Neuron (in vitro differentiated cells): Measurements from ENCODE around the gene WNK1.

Experiments
- H2AFZ ChIP-seq: one replicate; pipeline ENCODE4 v1.6.1; 2013; ENCODE audit warnings: low read depth, mild to moderate bottlenecking, inconsistent platforms, low read length, moderate library complexity
- H3K27me3 ChIP-seq: one replicate; pipeline ENCODE4 v1.6.1; 2013; ENCODE audit warnings: low read length; ENCODE audit not compliant: insufficient read depth
- H3K36me3 ChIP-seq: one replicate; pipeline ENCODE4 v1.6.1; 2013; ENCODE audit warnings: low read length; ENCODE audit not compliant: insufficient read depth
- H3K4me1 ChIP-seq: one replicate; pipeline ENCODE4 v1.6.1; 2013; ENCODE audit warnings: low read length; ENCODE audit not compliant: insufficient read depth
- H3K4me3 ChIP-seq: 2 replicates; pipeline ENCODE4 v1.5.1; 2013; ENCODE audit warnings: mild to moderate bottlenecking, low read length, moderate library complexity
- H3K9me3 ChIP-seq: one replicate; pipeline ENCODE4 v1.6.1; 2013; ENCODE audit warnings: low read length

WNK1 gene

GRCh38 chr12:884746-885414 lies 132.5 kb downstream of the WNK1 start:
- peaks cover 93% of the 10 kb centered on the region for H3K36me3 ChIP-seq
- H3K4me3 ChIP-seq: no peak overlapping the region

GRCh38 chr12:885701-886100 lies 133.3 kb downstream of the WNK1 start:
- Histone ChIP-seq H2AFZ (no peak overlapping the region), H3K27me3 (no peaks in the 10 kb centered on the region), H3K4me1 (no peaks in the 10 kb centered on the region), H3K36me3 (peaks cover 92% of the 10 kb centered on the region), H3K4me3 (no peak overlapping the region), H3K9me3 (no peaks in the 10 kb centered on the region)

More at GRCh38 chr12:884746-885414, 132.5 kb downstream of the WNK1 start:
- Histone ChIP-seq H2AFZ (no peak overlapping the region), H3K27me3 (no peaks in the 10 kb centered on the region), H3K9me3 (no peaks in the 10 kb centered on the region), H3K4me1 (no peaks in the 10 kb centered on the region)

- H3K4me1 ChIP-seq: no peaks in the 10 kb centered on the region
- no peak overlapping the region for H3K4me3 ChIP-seq
- no peaks in the 10 kb centered on the region for H3K9me3 ChIP-seq
- H2AFZ ChIP-seq: no peak overlapping the region
- H3K36me3 ChIP-seq: peaks cover 87% of the 10 kb centered on the region
- H3K27me3 ChIP-seq: no peaks in the 10 kb centered on the region
Observed at GRCh38 chr12:886206-886605, 133.8 kb downstream of the WNK1 start.

- H3K4me3 ChIP-seq: no peak overlapping the region
- peaks cover 68% of the 10 kb centered on the region for H3K36me3 ChIP-seq
- no peaks in the 10 kb centered on the region for H3K4me1 ChIP-seq
- no peaks in the 10 kb centered on the region for H3K9me3 ChIP-seq
- H2AFZ ChIP-seq: no peak overlapping the region
- H3K27me3 ChIP-seq: no peaks in the 10 kb centered on the region
Observed at GRCh38 chr12:894226-894625, 141.8 kb downstream of the WNK1 start.

GRCh38 chr12:896031-896430 lies 143.7 kb downstream of the WNK1 start:
- Histone ChIP-seq H3K36me3 (peaks cover 74% of the 10 kb centered on the region), H3K4me3 (no peak overlapping the region), H2AFZ (no peak overlapping the region), H3K4me1 (no peaks in the 10 kb centered on the region), H3K9me3 (no peaks in the 10 kb centered on the region), H3K27me3 (no peaks in the 10 kb centered on the region)

GRCh38 chr12:897386-897785 lies 145.0 kb downstream of the WNK1 start:
- Histone ChIP-seq H3K4me3 (no peak overlapping the region), H2AFZ (no peak overlapping the region), H3K4me1 (no peaks in the 10 kb centered on the region), H3K36me3 (peaks cover 80% of the 10 kb centered on the region), H3K9me3 (no peaks in the 10 kb centered on the region), H3K27me3 (no peaks in the 10 kb centered on the region)

GRCh38 chr12:902581-902980 lies 150.2 kb downstream of the WNK1 start:
- H3K4me1 ChIP-seq: no peaks in the 10 kb centered on the region
- H3K4me3 ChIP-seq: no peak overlapping the region
- H3K9me3 ChIP-seq: no peaks in the 10 kb centered on the region
- no peak overlapping the region for H2AFZ ChIP-seq
- no peaks in the 10 kb centered on the region for H3K27me3 ChIP-seq
- peaks cover 87% of the 10 kb centered on the region for H3K36me3 ChIP-seq

GRCh38 chr12:903055-903454 lies 150.7 kb downstream of the WNK1 start:
- H3K9me3 ChIP-seq: no peaks in the 10 kb centered on the region
- peaks cover 87% of the 10 kb centered on the region for H3K36me3 ChIP-seq
- H2AFZ ChIP-seq: no peak overlapping the region
- H3K4me3 ChIP-seq: no peak overlapping the region
- no peaks in the 10 kb centered on the region for H3K4me1 ChIP-seq
- no peaks in the 10 kb centered on the region for H3K27me3 ChIP-seq

- H3K4me3 ChIP-seq: no peak overlapping the region
- peaks cover 90% of the 10 kb centered on the region for H3K36me3 ChIP-seq
- no peaks in the 10 kb centered on the region for H3K27me3 ChIP-seq
- H3K9me3 ChIP-seq: no peaks in the 10 kb centered on the region
- H3K4me1 ChIP-seq: no peaks in the 10 kb centered on the region
- H2AFZ ChIP-seq: no peak overlapping the region
Observed at GRCh38 chr12:904010-904414, 151.6 kb downstream of the WNK1 start.

- Histone ChIP-seq H3K27me3 (no peaks in the 10 kb centered on the region), H3K4me3 (no peak overlapping the region), H2AFZ (no peak overlapping the region), H3K4me1 (no peaks in the 10 kb centered on the region), H3K9me3 (no peaks in the 10 kb centered on the region), H3K36me3 (peaks cover 89% of the 10 kb centered on the region)
Observed at GRCh38 chr12:905261-906031, 153.1 kb downstream of the WNK1 start.

- Histone ChIP-seq H3K4me3 (no peak overlapping the region), H3K4me1 (no peaks in the 10 kb centered on the region), H3K27me3 (no peaks in the 10 kb centered on the region), H3K36me3 (peaks cover 90% of the 10 kb centered on the region), H2AFZ (no peak overlapping the region), H3K9me3 (no peaks in the 10 kb centered on the region)
Observed at GRCh38 chr12:906062-906585, 153.7 kb downstream of the WNK1 start.

GRCh38 chr12:907413-908185 lies 155.2 kb downstream of the WNK1 start:
- H2AFZ ChIP-seq: no peak overlapping the region
- no peak overlapping the region for H3K4me3 ChIP-seq
- H3K27me3 ChIP-seq: no peaks in the 10 kb centered on the region
- H3K4me1 ChIP-seq: no peaks in the 10 kb centered on the region
- no peaks in the 10 kb centered on the region for H3K9me3 ChIP-seq
- H3K36me3 ChIP-seq: peaks cover 89% of the 10 kb centered on the region

GRCh38 chr12:909861-910260 lies 157.5 kb downstream of the WNK1 start:
- H3K27me3 ChIP-seq: no peaks in the 10 kb centered on the region
- H3K36me3 ChIP-seq: peaks cover 90% of the 10 kb centered on the region
- H3K9me3 ChIP-seq: no peaks in the 10 kb centered on the region

More at GRCh38 chr12:909861-910260, 157.5 kb downstream of the WNK1 start:
- H3K4me1 ChIP-seq: no peaks in the 10 kb centered on the region
- H2AFZ ChIP-seq: no peak overlapping the region
- H3K4me3 ChIP-seq: no peak overlapping the region
